HG03521 (cell line): ENCODE results near the gene TWF2.

Source experiments
- ATAC-seq: cut with Tn5 transposase; IDR thresholded peaks from one replicate; pipeline ENCODE4 v1.9.1; 2021; ENCODE audit warnings: mild to moderate bottlenecking, moderate library complexity; ENCODE audit not compliant: unreplicated experiment

The TWF2 gene

DNA sequence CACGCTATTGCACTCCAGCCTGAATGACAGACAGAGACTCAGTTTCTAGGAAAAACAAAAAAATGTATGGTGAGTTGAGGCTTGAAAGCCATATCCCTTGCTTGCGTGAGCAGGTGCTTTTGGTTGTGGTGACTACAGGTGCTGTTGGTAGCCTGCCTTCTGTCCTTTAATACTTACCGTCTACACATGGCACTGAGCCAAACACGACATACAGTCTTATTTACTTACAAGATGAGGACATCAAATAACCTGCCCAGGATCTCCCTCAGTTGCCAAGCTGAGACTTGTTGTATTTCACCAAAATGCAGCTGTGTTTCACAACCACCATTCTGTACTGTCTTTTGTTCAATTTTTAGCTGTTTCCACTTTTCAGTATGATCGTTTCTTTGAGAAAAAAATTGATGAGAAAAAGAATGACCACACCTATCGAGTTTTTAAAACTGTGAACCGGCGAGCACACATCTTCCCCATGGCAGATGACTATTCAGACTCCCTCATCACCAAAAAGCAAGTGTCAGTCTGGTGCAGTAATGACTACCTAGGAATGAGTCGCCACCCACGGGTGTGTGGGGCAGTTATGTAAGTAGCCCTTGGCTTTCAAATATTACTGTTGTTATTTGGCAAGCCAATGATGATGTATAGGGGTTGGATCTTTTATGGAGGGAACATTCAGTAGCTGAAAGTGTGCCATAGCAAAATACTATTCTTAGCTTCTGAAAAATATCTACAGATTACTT, 34.5 kb downstream of the TWF2 start:
- ATAC-seq: no peak

DNA sequence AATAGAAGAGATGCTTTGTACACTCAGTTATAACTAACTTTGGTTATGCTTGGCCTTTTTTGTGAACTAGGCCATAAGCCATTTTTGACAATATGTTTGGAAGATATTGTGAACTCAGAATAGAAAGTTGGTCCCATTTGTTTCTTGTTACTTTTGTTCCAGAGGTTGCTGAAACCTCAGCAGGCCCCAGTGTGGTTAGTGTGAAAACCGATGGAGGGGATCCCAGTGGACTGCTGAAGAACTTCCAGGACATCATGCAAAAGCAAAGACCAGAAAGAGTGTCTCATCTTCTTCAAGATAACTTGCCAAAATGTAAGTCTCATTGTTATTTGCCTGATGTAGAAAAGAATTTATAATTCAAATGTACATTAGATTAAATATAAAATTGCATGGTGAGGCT, 35.3 kb downstream of the TWF2 start:
- no peak for ATAC-seq

DNA sequence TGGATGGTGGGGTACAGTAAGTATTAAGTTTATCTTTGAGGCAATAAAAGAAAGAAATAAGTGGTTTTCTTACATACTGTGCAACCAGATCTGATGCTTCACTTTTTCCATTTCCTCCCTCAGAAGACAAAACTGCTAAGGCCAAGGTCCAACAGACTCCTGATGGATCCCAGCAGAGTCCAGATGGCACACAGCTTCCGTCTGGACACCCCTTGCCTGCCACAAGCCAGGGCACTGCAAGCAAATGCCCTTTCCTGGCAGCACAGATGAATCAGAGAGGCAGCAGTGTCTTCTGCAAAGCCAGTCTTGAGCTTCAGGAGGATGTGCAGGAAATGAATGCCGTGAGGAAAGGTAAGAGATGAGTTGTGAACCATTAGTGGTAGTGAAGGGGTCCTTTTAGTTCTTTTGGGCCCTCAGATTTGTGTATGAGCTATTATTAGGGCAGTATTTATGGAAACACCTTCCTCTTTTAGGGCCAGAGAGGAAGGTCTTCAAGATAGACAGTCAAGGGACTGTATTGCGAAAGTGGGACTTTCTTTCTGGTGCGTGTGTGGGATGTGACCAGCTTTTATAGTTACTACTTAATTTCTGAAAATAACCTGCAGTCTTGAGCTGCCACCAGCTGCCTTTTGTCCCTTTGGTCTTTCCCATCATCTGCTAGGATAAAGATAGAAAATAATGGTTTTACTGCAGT, 36.4 kb downstream of the TWF2 start:
- no peak for ATAC-seq

DNA sequence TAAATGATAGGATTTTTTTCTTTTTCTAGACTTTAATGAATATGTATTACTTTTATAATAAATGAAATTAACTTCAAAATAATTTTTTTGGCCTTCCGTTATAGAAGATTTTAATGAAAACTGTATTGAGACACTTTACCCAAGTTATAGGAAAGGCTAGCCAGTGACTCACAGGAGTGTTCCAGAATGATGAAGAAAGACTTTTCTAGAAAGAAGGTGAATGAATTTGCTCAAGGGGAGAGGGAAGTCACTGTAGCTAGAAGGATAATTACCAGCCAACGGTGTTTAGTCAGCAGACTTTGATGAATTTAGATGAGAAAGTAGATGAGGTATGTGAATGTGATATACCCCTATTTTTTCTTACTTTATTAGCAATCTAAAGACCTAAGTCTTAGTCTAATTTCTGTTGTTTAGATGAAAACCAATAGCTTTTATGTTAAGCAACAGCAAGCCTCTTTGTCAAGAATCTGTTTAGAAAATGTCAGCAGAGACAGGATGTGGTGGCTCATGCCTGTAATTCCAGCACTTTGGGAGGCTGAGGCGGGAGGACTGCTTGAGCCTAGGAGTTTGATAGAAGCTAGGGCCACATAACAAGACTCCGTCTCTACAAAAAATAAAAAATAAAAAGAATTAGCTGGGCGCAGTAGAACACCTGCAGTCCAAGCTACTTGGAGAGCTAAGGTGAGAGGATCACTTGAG, 37.8 kb downstream of the TWF2 start:
- no peak for ATAC-seq

DNA sequence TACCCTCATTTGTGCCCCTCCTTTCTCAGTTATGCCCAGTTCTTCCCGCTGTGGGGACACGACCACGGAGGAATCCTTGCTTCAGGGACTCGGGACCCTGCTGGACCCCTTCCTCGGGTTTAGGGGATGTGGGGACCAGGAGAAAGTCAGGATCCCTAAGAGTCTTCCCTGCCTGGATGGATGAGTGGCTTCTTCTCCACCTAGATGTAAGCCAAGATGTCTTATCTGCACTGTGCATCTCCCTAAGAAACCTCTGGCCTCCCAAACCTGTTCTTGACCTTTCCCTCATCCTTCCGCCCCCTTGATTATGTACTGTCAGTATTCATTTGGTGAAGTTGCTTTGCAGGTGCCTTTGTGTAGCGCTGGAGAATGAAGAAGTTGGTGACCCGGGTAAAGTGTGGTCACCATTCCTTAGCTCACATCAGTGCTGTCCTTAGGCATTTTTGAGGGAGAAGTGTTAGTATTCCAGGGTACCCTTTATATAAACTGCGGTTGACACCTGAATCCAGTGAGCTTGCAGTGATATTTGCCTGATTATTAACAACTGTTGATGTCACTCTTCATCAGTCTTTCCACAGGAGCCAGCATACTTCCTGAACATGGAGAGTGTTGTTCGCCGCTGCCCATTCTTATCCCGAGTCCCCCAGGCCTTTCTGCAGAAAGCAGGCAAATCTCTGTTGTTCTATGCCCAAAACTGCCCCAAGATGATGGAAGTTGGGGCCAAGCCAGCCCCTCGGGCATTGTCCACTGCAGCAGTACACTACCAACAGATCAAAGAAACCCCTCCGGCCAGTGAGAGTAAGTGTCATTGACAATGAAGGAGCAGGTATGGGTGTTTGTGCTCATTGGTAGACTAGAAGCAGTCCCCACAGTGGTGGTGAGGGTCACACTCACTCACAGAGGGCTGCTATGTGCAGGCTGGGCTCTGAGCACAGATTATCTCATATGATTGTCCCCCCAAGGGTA, 40.0 kb downstream of the TWF2 start:
- ATAC-seq: no peak

DNA sequence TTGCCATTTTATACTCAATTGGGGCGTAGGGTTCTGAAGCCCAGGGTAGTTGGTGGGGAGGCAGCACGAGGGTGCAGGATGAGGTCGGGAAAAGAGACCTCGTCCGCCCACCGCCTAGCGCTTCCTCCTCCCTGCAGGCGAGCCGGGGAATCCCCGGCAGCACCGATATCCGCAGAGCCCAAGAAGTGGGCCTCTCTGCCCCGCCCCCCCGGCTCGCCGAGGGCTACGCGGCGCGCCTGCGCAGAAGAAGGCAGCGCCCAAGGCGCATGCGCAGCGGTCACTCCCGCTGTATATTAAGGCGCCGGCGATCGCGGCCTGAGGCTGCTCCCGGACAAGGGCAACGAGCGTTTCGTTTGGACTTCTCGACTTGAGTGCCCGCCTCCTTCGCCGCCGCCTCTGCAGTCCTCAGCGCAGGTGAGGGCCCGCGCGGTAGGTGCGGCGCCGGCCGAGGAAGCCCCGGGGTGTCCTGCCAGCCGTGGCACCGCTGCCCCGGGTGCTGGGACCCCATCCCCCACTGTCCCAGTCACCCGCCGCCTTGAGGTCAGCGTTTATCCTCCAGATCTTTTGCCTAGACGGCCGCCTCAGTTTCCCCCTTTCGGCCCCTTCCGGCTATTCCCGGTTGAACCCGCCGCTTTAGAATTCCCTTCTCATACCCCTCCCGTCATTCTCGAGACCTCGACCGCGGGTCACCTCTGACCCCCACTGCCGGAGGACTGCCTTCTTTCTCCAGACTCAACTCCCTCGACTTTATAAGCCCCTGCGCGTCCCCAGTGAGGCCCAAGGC, 40.9 kb downstream of the TWF2 start, which contains the start of gene ALAS1:
Gene ALAS1, plus strand, starts transcription at position 319 of the 784 bp plus-strand sequence. CDS start 1,082 bp downstream, outside the sequence.
- peak; percentile 72 for ATAC-seq

DNA sequence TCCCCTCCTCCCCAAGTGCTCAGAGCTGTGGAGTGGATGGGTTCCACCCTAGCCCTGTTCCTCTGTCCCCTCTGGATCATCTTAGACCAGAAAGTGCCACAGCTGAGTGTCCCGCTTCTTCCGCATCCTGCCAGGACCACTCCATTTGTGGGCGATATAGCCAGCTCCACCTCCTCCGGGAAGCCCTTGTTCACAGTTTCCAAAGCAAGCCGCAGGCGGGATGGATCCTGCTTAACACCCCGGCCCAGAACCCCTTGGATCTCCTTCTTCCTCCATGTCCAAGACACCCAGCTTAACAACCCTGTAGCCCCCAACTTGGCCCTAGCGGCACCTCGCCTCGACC, 41.5 kb downstream of the TWF2 start:
- no peak for ATAC-seq

DNA sequence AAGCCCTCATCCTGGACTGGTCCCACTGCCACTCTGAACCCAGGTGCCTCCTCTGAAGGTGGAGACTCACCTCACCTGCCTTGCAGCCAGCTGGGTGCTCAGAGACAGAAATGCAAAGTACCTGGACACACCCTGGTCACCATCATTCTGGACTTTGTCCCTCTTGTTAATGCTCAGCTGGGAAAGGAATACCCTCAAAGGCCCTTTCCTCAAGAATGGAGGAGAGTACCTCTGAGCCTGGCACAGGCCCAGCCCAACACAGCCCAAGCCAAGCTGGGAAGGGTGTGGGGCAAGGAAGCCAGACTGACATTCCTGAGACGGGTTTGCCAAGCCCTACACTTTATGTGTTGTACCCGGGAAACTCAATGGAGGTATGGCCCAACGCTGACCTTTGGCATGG, 42.0 kb downstream of the TWF2 start:
- no peak for ATAC-seq

DNA sequence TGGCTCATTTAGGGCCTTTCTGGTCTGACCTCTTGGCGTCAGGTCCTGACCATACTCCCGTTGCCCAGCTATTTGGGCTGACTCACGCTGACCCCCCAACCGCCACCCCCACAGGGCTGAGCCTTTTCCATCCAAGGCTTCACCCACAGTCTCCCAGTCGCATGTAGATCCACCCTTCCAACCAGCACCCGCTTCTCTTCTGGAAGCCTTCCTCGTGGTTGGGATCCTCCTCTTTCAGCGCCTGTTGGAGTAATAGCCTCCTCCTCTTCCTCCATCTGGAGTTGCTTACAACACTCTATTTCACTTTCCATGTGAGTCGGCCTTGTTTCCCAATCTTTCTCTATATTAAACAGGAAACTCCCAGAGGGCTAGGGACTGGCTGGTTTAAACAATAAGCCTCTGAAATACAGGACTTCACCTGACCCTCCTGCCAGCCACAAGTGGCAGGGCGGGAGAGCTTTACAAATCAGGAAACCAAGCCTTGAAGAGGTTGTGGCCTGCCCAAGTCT, 43.1 kb downstream of the TWF2 start:
- ATAC-seq: no peak

DNA sequence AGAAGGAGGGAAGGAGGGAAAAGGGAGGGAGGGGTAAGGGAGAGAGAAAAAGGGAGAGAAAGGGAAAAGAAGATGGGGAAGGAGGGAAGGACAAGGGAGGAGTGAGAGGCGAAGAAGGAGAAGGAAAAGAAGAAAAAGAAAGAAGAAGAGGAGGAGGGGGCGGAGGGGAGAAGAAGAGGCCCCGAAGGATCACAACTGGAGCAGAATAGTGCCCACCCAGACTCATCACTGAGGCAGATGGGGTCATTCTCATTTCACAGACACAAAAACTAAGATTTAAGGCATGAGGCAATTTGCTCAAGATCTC, 43.7 kb downstream of the TWF2 start:
- ATAC-seq: no peak

DNA sequence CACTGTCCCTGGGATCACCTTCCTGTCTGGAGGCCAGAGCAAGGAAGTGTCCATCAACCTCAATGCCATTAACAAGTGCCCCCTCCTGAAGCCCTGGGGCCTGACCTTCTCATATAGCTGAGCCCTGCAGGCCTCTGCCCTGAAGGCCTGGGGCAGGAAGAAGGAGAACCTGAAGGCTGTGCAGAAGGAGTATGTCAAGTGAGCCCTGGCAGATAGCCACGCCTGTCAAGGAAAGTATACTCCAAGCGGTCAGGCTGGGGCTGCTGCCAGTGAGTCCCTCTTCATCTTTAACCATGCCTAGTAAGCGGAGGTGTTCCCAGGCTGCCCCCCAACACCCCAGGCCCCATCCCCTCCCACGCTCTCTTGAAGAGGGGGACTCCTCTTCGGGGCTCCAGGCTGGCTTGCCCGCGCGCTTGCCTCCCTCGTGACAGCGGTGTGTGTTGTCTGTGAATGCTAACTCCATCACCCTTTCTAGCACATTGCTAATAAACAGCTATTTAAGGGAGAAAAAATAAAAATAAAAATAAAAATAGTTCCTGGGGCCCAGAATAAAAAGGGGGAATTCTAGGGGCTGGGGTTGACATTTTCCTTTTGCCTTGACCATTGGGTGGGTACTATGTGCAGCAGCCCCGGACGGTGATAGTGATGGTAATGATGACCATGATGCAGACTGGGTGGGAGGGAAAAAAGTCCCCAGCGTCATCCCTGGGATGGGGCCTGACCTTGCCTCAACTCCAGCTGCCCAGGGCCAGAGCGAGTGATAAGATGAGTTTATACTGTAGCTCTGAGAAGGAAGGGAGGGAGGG, 44.3 kb downstream of the TWF2 start:
- no peak for ATAC-seq

DNA sequence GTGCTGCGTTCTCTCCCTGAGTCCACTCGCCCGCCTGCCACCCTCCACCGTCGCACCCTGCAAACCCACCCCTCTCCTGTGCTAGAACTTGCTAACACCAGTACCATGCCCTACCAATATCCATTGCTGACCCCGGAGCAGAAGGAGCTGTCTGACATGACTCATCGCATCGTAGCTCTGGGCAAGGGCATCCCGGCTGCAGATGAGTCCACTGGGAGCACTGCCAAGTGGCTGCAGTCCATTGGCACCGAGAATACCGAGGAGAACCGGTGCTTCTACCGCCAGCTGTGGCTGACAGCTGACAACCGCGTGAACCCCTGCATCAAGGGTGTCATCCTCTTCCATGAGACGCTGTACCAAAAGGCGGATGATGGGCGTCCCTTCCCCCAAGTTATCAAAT, 45.9 kb downstream of the TWF2 start:
- ATAC-seq: no peak

DNA sequence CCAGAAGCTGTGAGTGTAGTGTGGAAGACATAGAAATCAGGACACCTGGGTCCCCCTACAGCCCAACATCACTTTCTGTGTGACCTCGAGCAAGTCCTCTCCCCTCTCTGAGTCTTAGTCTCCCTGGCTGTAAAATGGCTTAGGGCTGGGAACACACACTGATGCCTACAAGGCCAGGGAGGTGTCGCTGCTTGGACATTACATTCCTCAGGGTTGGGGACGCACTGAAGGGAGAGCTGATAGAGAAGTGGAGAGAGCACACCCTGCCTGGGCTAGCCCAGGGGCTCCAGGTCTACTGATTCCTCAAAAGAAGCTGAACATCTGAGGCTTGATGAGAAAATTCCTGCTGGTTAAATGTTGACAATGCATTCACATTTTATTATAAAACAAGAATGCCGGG, 47.3 kb downstream of the TWF2 start:
- no peak for ATAC-seq

DNA sequence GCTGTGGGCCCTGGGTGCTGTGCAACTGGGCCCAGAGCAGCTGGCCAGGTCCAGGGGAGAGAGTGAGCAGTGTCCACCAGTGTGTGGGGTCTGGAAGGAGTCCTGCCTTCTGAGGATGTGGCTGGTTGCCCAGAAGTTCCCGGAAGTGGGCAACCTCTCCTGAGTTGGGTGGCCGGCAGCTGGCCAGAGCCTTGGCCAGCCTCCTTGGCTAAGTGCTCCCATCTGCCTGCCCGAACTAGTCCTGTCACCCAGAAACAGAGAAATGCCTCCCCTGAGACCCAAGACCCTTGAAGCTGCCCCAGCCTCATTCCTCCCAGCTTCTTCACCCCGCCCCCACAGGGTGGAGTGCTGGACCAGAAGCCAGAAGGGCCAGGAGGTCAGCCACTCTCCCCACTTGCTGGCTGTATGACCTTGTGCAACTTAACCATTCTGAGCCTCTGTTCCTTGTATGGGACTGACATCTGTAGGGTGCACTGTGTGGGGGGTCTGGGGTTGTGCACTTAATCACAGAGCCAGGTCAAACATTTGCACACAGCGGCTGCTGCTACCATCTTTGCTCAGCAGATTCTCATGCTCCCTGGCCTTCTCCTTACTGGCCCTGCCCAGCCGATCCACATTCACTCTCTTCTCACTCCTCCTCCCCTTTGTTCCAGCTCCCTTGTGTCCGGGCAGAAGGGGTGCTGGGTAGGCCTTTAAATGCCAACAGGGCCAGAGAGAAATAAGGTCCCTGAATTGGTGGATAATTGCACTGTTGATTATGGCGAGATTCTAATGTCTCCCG, 48.5 kb downstream of the TWF2 start:
- no peak for ATAC-seq

DNA sequence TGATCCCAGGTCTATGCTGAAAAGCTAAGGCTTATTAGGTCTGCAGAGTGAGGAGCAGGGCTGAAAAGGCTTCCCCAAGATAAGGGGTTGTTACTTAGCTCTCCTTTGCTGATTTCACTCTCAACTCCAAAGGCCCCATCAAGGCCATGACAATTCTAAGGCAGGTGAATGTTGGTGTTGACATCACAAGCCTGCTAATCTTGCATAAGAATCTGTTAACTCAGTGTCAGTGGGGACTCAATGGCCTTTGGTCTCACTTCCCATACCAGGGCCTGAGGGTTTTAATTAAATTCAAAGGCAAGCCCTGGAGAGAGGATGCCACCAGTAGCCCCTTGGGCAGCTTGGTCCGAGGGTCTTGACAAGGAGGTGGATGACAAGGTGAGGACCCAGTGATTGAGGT, 50.4 kb downstream of the TWF2 start:
- no peak for ATAC-seq

DNA sequence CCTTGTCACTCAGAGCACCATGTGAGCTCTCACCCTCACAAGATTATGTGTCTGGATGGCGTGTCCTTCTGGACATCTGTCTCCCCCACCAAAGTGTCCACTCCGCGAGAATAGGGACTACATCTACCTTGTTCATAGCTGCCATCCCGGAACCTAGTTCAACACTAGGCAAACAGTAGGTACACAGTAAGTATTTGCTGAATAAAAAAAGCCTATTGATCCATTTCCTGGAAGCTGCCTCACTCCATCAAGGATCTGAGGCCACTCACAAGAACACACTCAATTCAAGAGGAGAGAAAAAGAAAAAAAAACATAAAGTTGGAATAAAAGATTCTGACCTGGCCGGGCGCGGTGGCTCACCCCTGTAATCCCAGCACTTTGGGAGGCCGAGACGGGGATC, 52.2 kb downstream of the TWF2 start:
- ATAC-seq: no peak

DNA sequence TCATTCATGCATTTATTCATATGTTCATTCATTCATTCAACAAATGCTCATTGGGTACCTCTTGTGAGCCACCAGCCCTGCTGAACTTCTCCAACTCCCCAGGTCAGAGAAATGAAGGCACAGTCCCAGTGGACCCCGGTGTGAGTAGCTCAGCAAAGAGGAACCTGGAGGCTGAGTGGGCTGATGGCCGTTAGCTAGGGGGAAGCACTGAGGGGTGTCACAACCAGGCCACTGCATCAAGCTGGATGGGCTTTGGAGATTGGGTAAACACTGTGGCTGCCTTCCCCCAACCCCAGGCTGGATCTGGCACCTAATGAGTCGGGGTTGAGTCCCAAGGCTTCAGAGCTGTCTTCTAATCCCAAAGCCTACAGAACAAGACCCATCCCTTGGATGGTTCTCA, 53.1 kb downstream of the TWF2 start:
- no peak for ATAC-seq

DNA sequence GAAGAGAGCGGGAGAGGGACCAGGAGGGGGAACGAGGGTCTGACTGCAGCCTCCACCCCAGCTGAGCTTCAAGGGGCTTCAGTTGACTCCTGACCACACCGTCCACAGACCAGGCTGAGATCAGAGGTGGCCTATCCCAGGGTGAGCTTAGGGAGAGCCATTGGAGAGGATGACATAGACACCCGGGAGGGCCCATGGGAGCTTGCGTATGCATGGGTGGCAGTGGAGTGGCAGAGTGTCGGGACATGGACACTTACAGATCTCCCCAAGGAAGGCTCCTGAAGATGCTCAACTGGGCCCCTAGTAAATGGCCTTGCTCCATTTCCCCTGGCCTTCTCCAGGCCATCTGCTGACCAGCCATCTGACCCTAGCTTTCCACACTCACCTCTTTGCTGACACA, 53.6 kb downstream of the TWF2 start:
- no peak for ATAC-seq

DNA sequence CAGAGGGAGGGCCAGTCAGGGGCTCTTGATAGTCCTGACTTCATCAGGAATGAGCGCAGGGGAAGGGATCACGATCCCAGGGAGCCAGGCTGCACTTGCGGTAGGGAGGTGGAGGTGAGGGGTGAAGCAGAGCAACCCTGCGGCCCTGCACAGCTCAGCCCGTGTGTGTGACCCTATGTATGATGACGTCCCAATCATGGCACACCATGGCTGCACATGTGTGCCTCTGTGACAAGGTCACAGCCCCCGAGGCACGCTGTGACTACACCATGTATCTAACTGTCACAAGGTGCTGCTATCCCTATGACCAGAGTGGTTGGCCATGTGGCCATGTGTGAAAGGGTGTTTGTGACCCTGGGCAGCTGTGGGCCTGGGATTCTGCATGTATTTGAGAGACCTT, 54.3 kb downstream of the TWF2 start:
- ATAC-seq: no peak
